Thyroid gland (tissue), 4 donors: ENCODE data around the gene EAF1. TPM values are rescaled to one million over a fixed set of nuclear protein-coding genes. Genes with fewer than 3 reads are reported as not detected.
"Not testable (repeated sequence)": the region's sequence is repeated elsewhere in the genome, so short reads cannot be mapped to it uniquely, and the experiment has no call there.

Source experiments
- DNase-seq, 2 donors: peaks; one replicate each; pipeline ENCODE4 v3.0.0-alpha.2; 2019
- H3K27ac ChIP-seq, 3 donors: fragments of 200-600 bp; sonication (generic); 1 replicate in 2 of 3; 2 replicates in 1 of 3; pipeline ENCODE4 v1.5.1; 2016 to 2019; ENCODE audit warnings: mild to moderate bottlenecking in 1 of 3, moderate library complexity in 1 of 3
- H3K27me3 ChIP-seq: fragments of 200-600 bp; sonication (generic); one replicate; pipeline ENCODE4 v1.5.1; 2019
- H3K36me3 ChIP-seq, 2 donors: fragments of 200-600 bp; sonication (generic); one replicate each; pipeline ENCODE4 v1.5.1; 2016 to 2019
- H3K4me1 ChIP-seq, 2 donors: fragments of 200-600 bp; sonication (generic); one replicate each; pipeline ENCODE4 v1.5.1; 2017 to 2019
- H3K4me3 ChIP-seq, 3 donors: fragments of 200-600 bp; sonication (generic); replicated peaks in 1 of 3; 1 replicate in 2 of 3; 2 replicates in 1 of 3; pipeline ENCODE4 v1.5.1; 2016; ENCODE audit warnings: mild to moderate bottlenecking in 1 of 3
- H3K9me3 ChIP-seq: fragments of 200-600 bp; sonication (generic); one replicate; pipeline ENCODE4 v1.5.1; 2017
- POLR2A ChIP-seq, 2 donors: fragments of 450-650 bp; IDR thresholded peaks; one replicate each; pipeline ENCODE4 v1.6.1; 2017; ENCODE audit warnings: antibody characterized with exemption in 2 of 2, mild to moderate bottlenecking in 2 of 2, moderate library complexity in 1 of 2
- WGBS, 2 donors: methylation state at CpG; one replicate each; pipeline ENCODE4 v1.1.5; 2017; 5-methylcytosine and 5-hydroxymethylcytosine counted together
- intact Hi-C: fragments of 100-400 bp; cut with DNase I; formaldehyde crosslinking; loops from one replicate; pipeline ENCODE4 v1.15.1; 2023
- total RNA-seq, 4 donors: library from RNA; depleted of rRNA; stranded (reverse); fragments of >200 nt; gene quantifications; one replicate each; pipeline ENCODE4 v1.2.3, GENCODE V29; 2016
- TF ChIP-seq, protein P1 (sequence below), 6 experiments: fragments of 200-600 bp in 3 of 6; fragments of 450-650 bp in 3 of 6; sonication (generic) in 3 of 6; IDR thresholded peaks; one replicate each; pipeline ENCODE4 v1.5.1; 2016 to 2019; ENCODE audit warnings: antibody characterized with exemption in 6 of 6, mild to moderate bottlenecking in 2 of 6, inconsistent platforms in 1 of 6, moderate library complexity in 1 of 6

EAF1 gene
- total RNA-seq, 4 donors from 2014 or later, result 15.2 to 24.7 (median 22.3) TPM

DNA sequence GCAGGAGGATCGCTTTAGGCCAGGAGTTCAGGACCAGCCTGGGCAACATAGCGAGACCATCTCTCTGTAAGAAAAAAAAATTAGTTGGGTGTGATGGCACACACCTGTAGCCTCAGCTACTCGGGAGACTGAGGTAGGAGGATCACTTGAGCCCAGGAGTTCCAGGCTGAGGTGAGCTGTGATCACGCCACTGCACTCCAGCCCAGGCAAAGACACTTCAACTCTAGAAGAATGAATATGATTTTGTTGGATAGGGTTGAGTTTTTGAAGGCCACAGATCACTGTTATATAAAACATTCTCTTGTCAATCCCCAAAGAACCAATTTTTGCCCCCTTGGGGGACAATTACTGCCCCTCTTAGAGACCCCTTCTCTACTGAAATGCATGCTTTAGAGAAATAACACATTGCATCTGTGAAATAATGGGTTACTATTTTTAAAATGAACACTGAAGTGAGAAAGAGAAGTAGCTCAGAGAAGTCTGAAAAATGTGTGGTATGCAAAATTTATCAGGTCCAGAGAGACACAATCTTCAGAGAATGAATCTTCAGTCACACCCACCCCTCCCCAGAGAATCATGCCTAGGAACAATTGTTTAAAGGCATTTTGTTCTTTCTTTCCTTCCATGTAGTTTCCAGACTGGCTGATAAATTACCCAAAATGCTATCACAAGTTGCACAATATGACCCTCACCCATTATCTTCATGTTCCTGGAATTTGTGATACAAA, 42.7 kb upstream of the EAF1 start:
- intact Hi-C loops, result loop anchor here (5.0 kb wide), 1 partner anchor 117 kb away; no protein-coding TSS in a partner anchor
- WGBS, 2 donors, result 77 to 82% methylated on average over 4 of the region's 4 CpGs
- DNase-seq, result no peak
- TF ChIP-seq, protein P1, sequence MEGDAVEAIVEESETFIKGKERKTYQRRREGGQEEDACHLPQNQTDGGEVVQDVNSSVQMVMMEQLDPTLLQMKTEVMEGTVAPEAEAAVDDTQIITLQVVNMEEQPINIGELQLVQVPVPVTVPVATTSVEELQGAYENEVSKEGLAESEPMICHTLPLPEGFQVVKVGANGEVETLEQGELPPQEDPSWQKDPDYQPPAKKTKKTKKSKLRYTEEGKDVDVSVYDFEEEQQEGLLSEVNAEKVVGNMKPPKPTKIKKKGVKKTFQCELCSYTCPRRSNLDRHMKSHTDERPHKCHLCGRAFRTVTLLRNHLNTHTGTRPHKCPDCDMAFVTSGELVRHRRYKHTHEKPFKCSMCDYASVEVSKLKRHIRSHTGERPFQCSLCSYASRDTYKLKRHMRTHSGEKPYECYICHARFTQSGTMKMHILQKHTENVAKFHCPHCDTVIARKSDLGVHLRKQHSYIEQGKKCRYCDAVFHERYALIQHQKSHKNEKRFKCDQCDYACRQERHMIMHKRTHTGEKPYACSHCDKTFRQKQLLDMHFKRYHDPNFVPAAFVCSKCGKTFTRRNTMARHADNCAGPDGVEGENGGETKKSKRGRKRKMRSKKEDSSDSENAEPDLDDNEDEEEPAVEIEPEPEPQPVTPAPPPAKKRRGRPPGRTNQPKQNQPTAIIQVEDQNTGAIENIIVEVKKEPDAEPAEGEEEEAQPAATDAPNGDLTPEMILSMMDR (IDR thresholded peaks at IDR 0.05), result no peak
- no peak for TF ChIP-seq POLR2A (IDR thresholded peaks at IDR 0.05)
- peaks cover 10 to 17% of the 10 kb centered on the region in 2 donors for H3K4me1 ChIP-seq
- H3K36me3 ChIP-seq, result no peaks in the 10 kb centered on the region
- H3K9me3 ChIP-seq, result no peaks in the 10 kb centered on the region
- no peak overlapping the region for H3K27ac ChIP-seq
- no peaks in the 10 kb centered on the region for H3K27me3 ChIP-seq
- H3K4me3 ChIP-seq, result no peak overlapping the region

DNA sequence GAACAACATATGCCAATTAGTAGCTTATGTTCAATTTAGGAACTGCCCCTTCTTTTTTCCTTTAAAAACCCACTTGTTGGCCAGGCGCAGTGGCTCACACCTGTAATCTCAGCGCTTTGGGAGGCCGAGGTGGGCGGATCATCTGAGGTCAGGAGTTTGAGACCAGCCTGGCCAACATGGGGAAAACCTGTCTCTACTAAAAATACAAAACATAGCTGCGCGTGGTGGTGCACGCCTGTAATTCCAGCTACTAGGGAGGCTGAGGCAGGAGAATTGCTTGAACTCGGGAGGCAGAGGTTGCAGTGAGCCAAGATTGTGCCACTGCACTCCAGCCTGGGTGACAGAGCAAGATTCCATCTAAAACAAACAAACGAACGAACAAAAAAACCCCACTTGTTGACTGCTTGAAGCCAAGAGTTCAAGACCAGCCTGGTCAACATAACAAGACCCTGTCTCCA, 42.1 kb upstream of the EAF1 start:
- intact Hi-C loops, H3K27ac ChIP-seq: not testable (repeated sequence)
- WGBS, 2 donors, result 83 to 90% methylated on average over 10 of the region's 10 CpGs

DNA sequence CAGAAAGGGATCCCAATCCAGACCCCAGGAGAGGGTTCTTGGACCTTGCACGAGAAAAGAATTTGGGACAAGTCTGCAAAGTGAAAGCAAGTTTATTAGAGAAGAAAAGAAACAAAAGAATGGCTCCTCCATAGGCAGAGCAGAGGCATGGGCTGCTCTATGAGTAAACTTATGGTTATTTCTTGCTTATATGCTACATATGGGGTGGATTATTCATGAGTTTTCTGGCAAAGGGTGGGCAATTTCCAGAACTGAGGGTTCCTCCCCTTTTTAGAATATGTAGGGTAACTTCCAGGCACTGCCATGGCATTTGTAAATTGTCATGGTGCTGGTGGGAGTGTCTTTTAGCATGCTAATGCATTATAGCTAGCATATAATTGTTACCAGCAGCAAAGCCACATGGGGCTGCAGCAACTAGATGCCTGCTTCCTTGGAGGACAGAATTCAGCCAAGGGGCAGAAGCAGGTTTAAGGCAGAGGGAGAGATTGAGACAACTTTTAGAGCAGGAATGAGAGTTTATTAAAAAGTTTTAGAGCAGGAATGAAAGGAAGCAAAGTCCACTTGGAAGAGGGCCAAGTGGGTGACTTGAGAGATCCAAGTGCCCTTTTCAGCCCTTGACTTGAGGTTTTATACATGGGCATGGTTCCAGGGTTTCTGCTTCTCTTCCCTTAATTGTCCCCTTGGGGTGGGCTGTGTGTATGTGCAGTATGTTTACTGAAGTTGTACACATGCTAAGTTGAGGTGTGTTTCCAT, 41.3 kb upstream of the EAF1 start:
- WGBS, 2 donors, result 73 to 91% methylated on average over 1 of the region's 1 CpG
- Histone ChIP-seq H3K4me1 (peaks cover 10 to 28% of the 10 kb centered on the region in 2 donors), H3K9me3 (no peaks in the 10 kb centered on the region), H3K36me3 (no peaks in the 10 kb centered on the region), H3K27me3 (no peaks in the 10 kb centered on the region), H3K27ac (peak overlapping the region in 2 of 3 donors; percentile 6 to 71), H3K4me3 (no peak overlapping the region)
- DNase-seq, result no peak
- TF ChIP-seq, protein P1 (IDR thresholded peaks at IDR 0.05), result no peak
- intact Hi-C loops, result no loop called here

More for the DNA sequence above, 42.1 kb upstream of the EAF1 start:
- H3K4me3 ChIP-seq, H3K9me3 ChIP-seq, H3K36me3 ChIP-seq, DNase-seq, H3K27me3 ChIP-seq: not testable (repeated sequence)
- H3K4me1 ChIP-seq, result peaks cover 10 to 21% of the 10 kb centered on the region in 2 donors

DNA sequence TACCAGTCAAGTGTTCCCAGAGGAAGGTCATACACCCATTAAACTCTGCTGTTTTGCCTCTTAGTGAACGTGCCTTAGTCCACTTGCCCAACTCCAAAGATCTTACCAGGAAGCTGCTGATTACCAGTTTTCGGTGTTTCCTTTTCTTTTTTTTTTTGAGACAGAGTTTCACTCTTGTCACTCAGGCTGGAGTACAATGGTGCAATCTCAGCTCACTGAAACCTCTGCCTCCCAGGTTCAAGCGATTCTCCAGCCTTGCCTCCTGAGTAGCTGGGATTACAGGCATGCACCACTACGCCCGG, 40.8 kb upstream of the EAF1 start:
- H3K27ac ChIP-seq, result peak overlapping the region; percentile 6 to 75 (median 71)
- intact Hi-C loops, H3K4me3 ChIP-seq, H3K36me3 ChIP-seq, H3K9me3 ChIP-seq, DNase-seq, H3K27me3 ChIP-seq: not testable (repeated sequence)
- peaks cover 10 to 28% of the 10 kb centered on the region in 2 donors for H3K4me1 ChIP-seq
- 76 to 93% methylated on average over 5 of the region's 5 CpGs for WGBS, 2 donors

DNA sequence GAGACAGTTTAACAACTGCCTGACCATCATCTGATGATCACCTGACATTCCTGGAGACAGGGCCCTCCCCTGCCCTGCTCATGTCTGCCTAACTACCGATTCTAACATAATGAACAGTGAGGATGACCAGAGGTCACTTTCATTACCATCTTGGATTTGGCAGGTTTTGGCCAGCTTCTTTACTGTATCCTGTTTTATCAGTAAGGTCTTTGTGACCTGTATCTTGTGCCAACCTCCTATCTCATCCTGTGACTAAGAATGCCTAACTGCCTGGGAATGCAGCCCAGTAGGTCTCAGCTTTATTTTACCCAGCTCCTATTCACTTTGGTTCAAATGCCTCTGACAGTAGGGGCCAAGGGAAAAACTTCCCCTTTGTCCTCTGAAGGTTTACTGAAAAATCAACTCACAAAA, 40.2 kb upstream of the EAF1 start:
- peak overlapping the region; percentile 67 to 75 (median 71) for H3K27ac ChIP-seq
- H3K27me3 ChIP-seq, result no peaks in the 10 kb centered on the region
- intact Hi-C loops, result no loop called here
- H3K9me3 ChIP-seq, result no peaks in the 10 kb centered on the region
- TF ChIP-seq, protein P1 (IDR thresholded peaks at IDR 0.05), result no peak
- no peak for TF ChIP-seq POLR2A (IDR thresholded peaks at IDR 0.05)
- H3K36me3 ChIP-seq, result no peaks in the 10 kb centered on the region
- H3K4me3 ChIP-seq, result no peak overlapping the region
- peak in 1 of 2 donors; percentile 43 for DNase-seq
- H3K4me1 ChIP-seq, result peaks cover 10 to 28% of the 10 kb centered on the region in 2 donors
- WGBS, 2 donors, result 50 to 71% methylated on average over 1 of the region's 1 CpG

DNA sequence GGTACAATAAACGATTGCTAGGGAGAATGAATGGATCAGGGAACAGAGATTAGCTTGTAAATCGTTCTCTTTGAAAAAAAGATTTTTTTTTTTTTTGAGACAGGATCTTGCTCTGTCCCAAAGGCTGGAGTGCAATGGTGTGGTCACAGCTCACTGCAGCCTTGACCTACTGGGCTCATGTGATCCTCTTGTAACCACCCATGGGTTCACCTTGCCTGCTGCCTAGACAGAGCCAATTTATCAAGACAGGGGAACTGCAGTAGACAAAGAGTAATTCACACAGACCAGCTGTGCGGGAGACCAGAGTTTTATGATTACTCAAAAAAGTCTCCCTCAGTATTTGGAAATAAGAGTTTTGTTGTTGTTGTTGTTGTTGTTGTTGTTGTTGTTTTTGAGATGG, 39.7 kb upstream of the EAF1 start:
- intact Hi-C loops, result no loop called here
- Histone ChIP-seq H3K27ac (peak overlapping the region; percentile 67 to 75 (median 71)), H3K4me1 (peaks cover 10 to 28% of the 10 kb centered on the region in 2 donors), H3K9me3 (no peaks in the 10 kb centered on the region), H3K4me3 (no peak overlapping the region), H3K36me3 (no peaks in the 10 kb centered on the region), H3K27me3 (no peaks in the 10 kb centered on the region)
- TF ChIP-seq, protein P1 (IDR thresholded peaks at IDR 0.05), result no peak
- TF ChIP-seq POLR2A (IDR thresholded peaks at IDR 0.05), result no peak
- DNase-seq, result peak; percentile 86 to 88
- WGBS, 2 donors, result 36 to 41% methylated on average over 3 of the region's 3 CpGs

DNA sequence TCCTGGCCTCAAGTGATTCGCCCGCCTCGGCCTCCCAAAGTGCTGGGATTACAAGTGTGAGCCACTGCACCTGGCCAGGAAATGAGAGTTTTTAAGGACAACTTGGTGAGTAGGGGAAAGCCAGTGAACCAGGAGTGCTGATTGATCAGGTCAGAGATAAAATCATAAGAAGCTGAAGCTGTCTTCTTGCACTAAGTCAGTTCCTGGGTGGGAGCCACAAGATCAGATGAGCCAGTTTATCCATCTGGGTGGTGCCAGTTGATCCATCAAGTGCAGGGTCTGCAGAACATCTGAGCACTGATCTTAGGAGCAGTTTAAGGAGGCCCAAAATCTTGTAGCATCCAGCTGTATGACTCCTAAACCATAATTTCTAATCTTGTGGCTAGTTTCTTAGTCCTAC, 39.1 kb upstream of the EAF1 start:
- H3K4me3 ChIP-seq, H3K9me3 ChIP-seq, DNase-seq, H3K36me3 ChIP-seq, H3K27me3 ChIP-seq, intact Hi-C loops: not testable (repeated sequence)
- H3K4me1 ChIP-seq, result peaks cover 10 to 28% of the 10 kb centered on the region in 2 donors
- WGBS, 2 donors, result 79 to 83% methylated on average over 3 of the region's 3 CpGs
- H3K27ac ChIP-seq, result peak overlapping the region; percentile 67 to 75 (median 71)
